ENCODE data around the gene ZNF628. TPM values are rescaled to one million over a fixed set of nuclear protein-coding genes. Genes with fewer than 3 reads are reported as not detected.
"Not testable (repeated sequence)": the region's sequence is repeated elsewhere in the genome, so short reads cannot be mapped to it uniquely, and the experiment has no call there.

ZNF628 gene
- total RNA-seq, 4 donors from 2014 or later = 5.1 to 16.6 (median 11.9) TPM

GRCh38 chr19:55443045-55443823 is 33.2 kb upstream of the ZNF628 start, which contains the start of gene SHISA7:
TSS of gene SHISA7 (minus strand) at chr19:55443300. CDS start at chr19:55442863, 437 bp downstream.
- TF ChIP-seq EP300 (IDR thresholded peaks at IDR 0.05) = no peak
- TF ChIP-seq POLR2AphosphoS5 (IDR thresholded peaks at IDR 0.05) = no peak
- TF ChIP-seq POLR2A (IDR thresholded peaks at IDR 0.05; ENCODE audit: low read depth) = no peak
- no peak for TF ChIP-seq CTCF (IDR thresholded peaks at IDR 0.05)
- H3K4me3 ChIP-seq = no peak within 1 kb of the TSS
- intact Hi-C loops (cut with DNase I) = no loop called here
- no peaks in the 10 kb centered on the region for H3K9me3 ChIP-seq
- WGBS = 2% methylated on average over 43 of the region's 43 CpGs
- H3K27me3 ChIP-seq = peaks cover 5 to 93% (median 68%) of the 10 kb centered on the region in 4 donors
- peaks cover 10 to 34% (median 29%) of the 10 kb centered on the region in 4 donors for H3K4me1 ChIP-seq
- DNase-seq (ENCODE audit: extremely low spot score) = no peak
- H3K36me3 ChIP-seq = no peaks in the 10 kb centered on the region
- no peak within 1 kb of the TSS for H3K27ac ChIP-seq (replicated peaks in 1 of 4)

- Histone ChIP-seq H3K27ac (replicated peaks in 1 of 4) (no peak overlapping the region), H3K27me3 (peaks cover 5 to 86% (median 62%) of the 10 kb centered on the region in 4 donors), H3K4me1 (peaks cover 10 to 34% (median 29%) of the 10 kb centered on the region in 4 donors), H3K9me3 (no peaks in the 10 kb centered on the region), H3K4me3 (no peak overlapping the region), H3K36me3 (no peaks in the 10 kb centered on the region)
- TF ChIP-seq CTCF (IDR thresholded peaks at IDR 0.05) = no peak
- TF ChIP-seq POLR2AphosphoS5 (IDR thresholded peaks at IDR 0.05) = no peak
- WGBS = 33% methylated on average over 18 of the region's 18 CpGs
- no peak for DNase-seq (ENCODE audit: extremely low spot score)
- intact Hi-C loops (cut with DNase I) = no loop called here
These were observed 32.5 kb upstream of the ZNF628 start for GRCh38 chr19:55443824-55444480.

- H3K4me1 ChIP-seq = peaks cover 10 to 34% (median 29%) of the 10 kb centered on the region in 4 donors
- 57% methylated on average over 8 of the region's 11 CpGs for WGBS
- no peak overlapping the region for H3K4me3 ChIP-seq
- no peak overlapping the region for H3K27ac ChIP-seq (replicated peaks in 1 of 4)
- TF ChIP-seq POLR2AphosphoS5 (IDR thresholded peaks at IDR 0.05) (no peak), CTCF (IDR thresholded peaks at IDR 0.05) (no peak), POLR2A (IDR thresholded peaks at IDR 0.05; ENCODE audit: low read depth) (no peak), EP300 (IDR thresholded peaks at IDR 0.05) (no peak)
- H3K36me3 ChIP-seq = no peaks in the 10 kb centered on the region
- DNase-seq (ENCODE audit: extremely low spot score) = no peak
- H3K27me3 ChIP-seq = peaks cover 5 to 86% (median 61%) of the 10 kb centered on the region in 4 donors
- intact Hi-C loops (cut with DNase I) = no loop called here
- H3K9me3 ChIP-seq = no peaks in the 10 kb centered on the region
These were observed 31.8 kb upstream of the ZNF628 start for GRCh38 chr19:55444646-55445045.

GRCh38 chr19:55446060-55446459 is 30.4 kb upstream of the ZNF628 start:
- no peaks in the 10 kb centered on the region for H3K9me3 ChIP-seq
- H3K27me3 ChIP-seq = peaks cover 0 to 84% (median 52%) of the 10 kb centered on the region in 4 donors

GRCh38 chr19:55447421-55448174 is 28.8 kb upstream of the ZNF628 start:
- H3K4me3 ChIP-seq = no peak overlapping the region
- H3K27ac ChIP-seq (replicated peaks in 1 of 4) = no peak overlapping the region
- 30% methylated on average over 15 of the region's 16 CpGs for WGBS
- intact Hi-C loops (cut with DNase I) = no loop called here
- no peaks in the 10 kb centered on the region for H3K9me3 ChIP-seq
- no peak for TF ChIP-seq CTCF (IDR thresholded peaks at IDR 0.05)
- no peak for TF ChIP-seq POLR2A (IDR thresholded peaks at IDR 0.05; ENCODE audit: low read depth)
- no peak for TF ChIP-seq EP300 (IDR thresholded peaks at IDR 0.05)
- TF ChIP-seq POLR2AphosphoS5 (IDR thresholded peaks at IDR 0.05) = no peak
- no peaks in the 10 kb centered on the region for H3K36me3 ChIP-seq
- H3K27me3 ChIP-seq = peaks cover 5 to 84% (median 53%) of the 10 kb centered on the region in 4 donors
- H3K4me1 ChIP-seq = peaks cover 14 to 28% (median 26%) of the 10 kb centered on the region in 4 donors
- no peak for DNase-seq (ENCODE audit: extremely low spot score)

More at GRCh38 chr19:55446060-55446459, 30.4 kb upstream of the ZNF628 start:
- Histone ChIP-seq H3K4me1 (peaks cover 5 to 27% (median 23%) of the 10 kb centered on the region in 4 donors), H3K27ac (replicated peaks in 1 of 4) (no peak overlapping the region), H3K36me3 (no peaks in the 10 kb centered on the region), H3K4me3 (no peak overlapping the region)
- DNase-seq (ENCODE audit: extremely low spot score) = no peak
- no peak for TF ChIP-seq POLR2AphosphoS5 (IDR thresholded peaks at IDR 0.05)
- intact Hi-C loops (cut with DNase I) = no loop called here
- WGBS = 64% methylated on average over 8 of the region's 8 CpGs

- intact Hi-C loops (cut with DNase I); H3K4me3 ChIP-seq; H3K36me3 ChIP-seq; H3K27ac ChIP-seq (replicated peaks in 1 of 4); DNase-seq (ENCODE audit: extremely low spot score); H3K9me3 ChIP-seq: not testable (repeated sequence)
- H3K27me3 ChIP-seq = peaks cover 5 to 84% (median 48%) of the 10 kb centered on the region in 4 donors
- 88% methylated on average over 5 of the region's 5 CpGs for WGBS
- H3K4me1 ChIP-seq = peaks cover 14 to 28% (median 26%) of the 10 kb centered on the region in 4 donors
These were observed 28.3 kb upstream of the ZNF628 start for GRCh38 chr19:55448175-55448490.
